CMK (cell line): ENCODE results near the gene GLB1L3.
"Not testable (repeated sequence)": the region's sequence is repeated elsewhere in the genome, so short reads cannot be mapped to it uniquely, and the experiment has no call there.

ENCODE experiments used
- DNase-seq: peaks from one replicate; pipeline ENCODE4 v3.0.0-alpha.2; 2010; ENCODE audit warnings: low read depth

The GLB1L3 gene

GRCh38 chr11:134344497-134345236, 68.5 kb downstream of the GLB1L3 start:
- not testable (repeated sequence) for DNase-seq

GRCh38 chr11:134345237-134345550, 69.0 kb downstream of the GLB1L3 start:
- no peak for DNase-seq

GRCh38 chr11:134346101-134346975, 70.2 kb downstream of the GLB1L3 start:
- DNase-seq: no peak

GRCh38 chr11:134346976-134347350, 70.8 kb downstream of the GLB1L3 start:
- no peak for DNase-seq

GRCh38 chr11:134347441-134347840, 71.3 kb downstream of the GLB1L3 start:
- DNase-seq: no peak

- no peak for DNase-seq
These were observed 73.1 kb downstream of the GLB1L3 start for GRCh38 chr11:134349109-134349801.

GRCh38 chr11:134349802-134350355, 73.7 kb downstream of the GLB1L3 start:
- no peak for DNase-seq

- DNase-seq: no peak
These were observed 74.2 kb downstream of the GLB1L3 start for GRCh38 chr11:134350381-134350780.

- no peak for DNase-seq
These were observed 75.9 kb downstream of the GLB1L3 start for GRCh38 chr11:134352111-134352510.

- DNase-seq: no peak
These were observed 79.0 kb downstream of the GLB1L3 start for GRCh38 chr11:134355136-134355535.

GRCh38 chr11:134355656-134356055, 79.5 kb downstream of the GLB1L3 start:
- no peak for DNase-seq

GRCh38 chr11:134356656-134357544, 80.7 kb downstream of the GLB1L3 start:
- no peak for DNase-seq

GRCh38 chr11:134357545-134357839, 81.3 kb downstream of the GLB1L3 start:
- no peak for DNase-seq

GRCh38 chr11:134358165-134358855, 82.1 kb downstream of the GLB1L3 start:
- no peak for DNase-seq

- no peak for DNase-seq
These were observed 82.8 kb downstream of the GLB1L3 start for GRCh38 chr11:134358856-134359490.

GRCh38 chr11:134359646-134360045, 83.5 kb downstream of the GLB1L3 start:
- DNase-seq: no peak

- DNase-seq: peak; percentile 47
These were observed 84.1 kb downstream of the GLB1L3 start for GRCh38 chr11:134360050-134360835.

GRCh38 chr11:134361661-134362060, 85.5 kb downstream of the GLB1L3 start:
- no peak for DNase-seq

- DNase-seq: no peak
These were observed 86.2 kb downstream of the GLB1L3 start for GRCh38 chr11:134362192-134362901.
